Retinal pigment epithelial cell (primary cell): ENCODE data around the gene LRP8.
A peak's percentile ranks its signal among the peaks of the same experiment; 100 is the strongest.

Experiments used
- DNase-seq: peaks from one replicate; pipeline ENCODE4 v3.0.0-alpha.2; 2010; ENCODE audit warnings: low read depth
- H3K4me3 ChIP-seq: 2 replicates; pipeline ENCODE4 v1.5.1; 2011; ENCODE audit warnings: mild to moderate bottlenecking, low read length, control low read depth, moderate library complexity
- TF ChIP-seq, protein P1 (sequence below): conservative IDR thresholded peaks from 2 replicates; pipeline ENCODE4 v1.5.1; 2011; ENCODE audit warnings: low read depth, low read length, control low read depth, inconsistent platforms

The LRP8 gene

DNA sequence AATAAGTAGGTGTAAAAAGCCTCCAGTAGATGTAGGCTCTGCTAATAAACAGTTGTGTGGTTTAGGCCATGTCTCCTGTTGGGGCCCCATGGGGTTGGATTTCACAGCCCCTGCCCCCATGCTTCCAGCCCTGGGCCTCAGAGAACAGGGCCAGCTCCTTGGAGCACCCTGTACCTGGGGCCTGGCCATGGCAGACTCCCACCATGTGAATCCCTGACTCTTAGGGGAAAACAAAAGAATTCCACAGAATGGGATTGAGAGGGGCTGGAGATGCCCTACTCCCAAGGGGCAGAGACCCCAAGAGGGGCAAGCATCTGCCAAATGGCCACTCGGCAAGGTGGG, 11.5 kb downstream of the LRP8 start:
- TF ChIP-seq, protein P1, sequence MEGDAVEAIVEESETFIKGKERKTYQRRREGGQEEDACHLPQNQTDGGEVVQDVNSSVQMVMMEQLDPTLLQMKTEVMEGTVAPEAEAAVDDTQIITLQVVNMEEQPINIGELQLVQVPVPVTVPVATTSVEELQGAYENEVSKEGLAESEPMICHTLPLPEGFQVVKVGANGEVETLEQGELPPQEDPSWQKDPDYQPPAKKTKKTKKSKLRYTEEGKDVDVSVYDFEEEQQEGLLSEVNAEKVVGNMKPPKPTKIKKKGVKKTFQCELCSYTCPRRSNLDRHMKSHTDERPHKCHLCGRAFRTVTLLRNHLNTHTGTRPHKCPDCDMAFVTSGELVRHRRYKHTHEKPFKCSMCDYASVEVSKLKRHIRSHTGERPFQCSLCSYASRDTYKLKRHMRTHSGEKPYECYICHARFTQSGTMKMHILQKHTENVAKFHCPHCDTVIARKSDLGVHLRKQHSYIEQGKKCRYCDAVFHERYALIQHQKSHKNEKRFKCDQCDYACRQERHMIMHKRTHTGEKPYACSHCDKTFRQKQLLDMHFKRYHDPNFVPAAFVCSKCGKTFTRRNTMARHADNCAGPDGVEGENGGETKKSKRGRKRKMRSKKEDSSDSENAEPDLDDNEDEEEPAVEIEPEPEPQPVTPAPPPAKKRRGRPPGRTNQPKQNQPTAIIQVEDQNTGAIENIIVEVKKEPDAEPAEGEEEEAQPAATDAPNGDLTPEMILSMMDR: no peak
- no peak overlapping the region for H3K4me3 ChIP-seq
- no peak for DNase-seq

DNA sequence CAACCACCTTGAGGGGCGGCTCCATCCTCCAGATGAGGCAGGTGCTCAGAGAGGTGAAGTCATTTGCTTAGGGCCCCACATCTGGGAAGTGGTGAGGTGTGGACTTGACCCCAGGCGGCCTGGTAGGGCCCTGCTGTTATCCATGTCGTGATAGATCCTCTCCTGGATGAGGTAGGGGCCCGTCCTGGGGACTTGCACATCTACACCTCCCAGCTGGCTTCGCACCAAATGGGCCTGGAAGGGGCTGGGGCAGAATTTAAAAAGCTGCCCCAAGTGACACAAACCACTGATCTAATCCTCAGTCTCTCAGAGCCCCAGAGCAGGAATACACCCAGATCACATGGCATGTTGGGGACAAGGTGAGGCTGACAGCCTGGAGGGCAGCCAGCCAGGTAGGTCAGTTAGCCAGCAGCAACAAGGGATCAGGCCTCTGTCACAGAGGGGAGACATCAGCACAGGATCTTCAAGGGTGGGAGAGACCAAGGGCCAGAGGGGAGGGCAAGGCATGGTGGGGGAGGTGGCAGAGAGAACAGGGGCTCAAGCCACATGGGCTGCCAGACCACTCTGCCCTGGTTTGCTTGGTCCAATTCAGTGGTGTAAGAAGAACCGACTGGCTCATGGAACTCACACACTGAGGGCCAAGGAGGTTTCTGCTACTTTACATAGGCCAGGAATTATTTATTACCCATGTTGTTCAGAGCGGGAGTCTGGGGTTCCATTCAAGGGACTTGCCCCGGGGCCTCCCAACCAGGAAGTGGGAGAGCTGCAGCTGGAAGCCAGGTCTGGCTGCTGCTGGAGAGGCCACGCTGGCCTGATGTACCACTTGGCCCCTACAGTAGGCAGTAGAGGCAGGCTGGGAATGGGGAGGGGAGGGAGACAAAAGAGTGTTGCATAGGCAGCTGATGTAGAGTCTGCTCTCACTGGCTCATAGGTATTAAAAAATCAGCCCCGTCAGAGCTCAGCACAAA, 12.1 kb downstream of the LRP8 start:
- no peak for DNase-seq
- TF ChIP-seq, protein P1: peak; percentile 40
- H3K4me3 ChIP-seq: no peak overlapping the region

DNA sequence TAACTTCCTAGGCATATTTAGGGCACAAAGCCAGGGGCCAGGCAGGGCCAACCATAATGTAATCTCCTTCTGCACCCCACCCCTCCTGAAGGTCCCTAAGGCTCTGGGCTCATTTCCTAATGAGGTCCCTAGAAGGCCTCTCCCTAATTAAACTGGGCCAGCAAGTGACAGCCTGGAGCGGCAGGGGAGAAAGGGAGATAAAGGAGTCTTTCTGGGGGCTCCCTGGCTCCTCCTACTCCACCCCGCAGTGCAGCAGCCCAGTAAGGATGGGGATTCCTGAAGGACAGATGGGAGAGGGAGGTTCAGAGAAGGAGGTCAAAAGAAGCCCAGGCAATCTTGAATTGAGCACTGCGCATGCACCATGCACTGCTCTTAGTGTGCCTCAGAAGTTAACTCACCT, 12.8 kb downstream of the LRP8 start:
- H3K4me3 ChIP-seq: no peak overlapping the region
- TF ChIP-seq, protein P1: no peak
- DNase-seq: no peak

DNA sequence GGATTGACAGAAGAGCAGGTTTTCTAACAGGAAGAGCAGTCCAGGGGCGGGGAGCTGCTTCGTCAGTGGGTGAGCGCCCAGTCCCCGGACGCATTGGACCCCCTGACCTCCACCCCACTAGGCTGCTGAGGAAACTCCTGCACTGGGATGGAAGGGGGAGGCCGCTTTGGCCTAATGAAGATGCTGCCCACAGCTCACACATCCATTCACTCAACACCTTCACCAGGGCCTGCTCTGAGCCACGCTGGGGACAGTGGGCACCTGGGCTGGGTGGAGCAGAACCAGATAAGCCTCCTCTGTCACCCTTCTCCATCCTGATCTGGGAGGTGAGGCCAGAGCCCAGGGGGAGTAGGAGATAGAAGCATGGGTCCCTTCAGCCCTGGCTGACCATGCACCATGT, 13.3 kb downstream of the LRP8 start:
- DNase-seq: no peak
- TF ChIP-seq, protein P1: no peak
- H3K4me3 ChIP-seq: no peak overlapping the region

DNA sequence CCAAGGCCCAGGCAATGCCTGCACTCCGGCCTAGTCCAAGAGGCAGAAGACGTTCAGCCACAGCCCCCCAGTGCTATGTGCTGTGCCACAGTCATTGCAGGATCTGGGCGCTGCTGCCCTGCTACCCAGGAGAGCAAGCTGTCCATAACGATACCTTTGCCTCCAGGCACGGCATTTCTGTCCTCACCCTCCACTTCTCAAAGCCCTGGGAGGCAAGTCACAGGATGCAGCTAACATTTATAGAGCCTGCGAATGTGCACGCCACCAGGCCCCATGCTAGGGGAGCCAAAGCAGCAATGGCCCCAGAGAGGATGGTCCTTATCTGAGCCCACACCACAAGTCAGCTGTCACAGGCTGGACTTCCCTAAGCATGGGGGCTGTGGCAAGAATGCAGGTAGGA, 13.8 kb downstream of the LRP8 start:
- H3K4me3 ChIP-seq: no peak overlapping the region
- TF ChIP-seq, protein P1: no peak
- no peak for DNase-seq

DNA sequence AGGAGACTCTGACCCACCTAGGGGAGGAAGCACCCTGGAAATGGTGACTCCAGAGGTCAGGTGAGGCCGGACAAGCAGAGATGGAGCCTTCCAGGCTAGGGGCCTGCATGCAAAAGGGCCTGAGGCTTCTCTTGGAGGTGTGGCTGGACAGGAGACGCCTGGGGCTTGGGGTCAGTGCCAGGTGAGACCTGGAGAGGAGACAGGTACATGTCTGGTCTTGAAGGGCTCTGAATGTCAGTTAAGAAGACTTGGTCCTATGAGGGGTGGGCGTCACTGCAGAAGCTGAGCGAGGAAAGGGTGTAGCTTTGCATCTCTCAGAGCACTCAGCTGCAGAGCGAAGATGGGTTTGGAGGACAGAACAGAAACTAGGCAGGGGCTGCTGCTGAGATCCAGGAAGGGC, 14.3 kb downstream of the LRP8 start:
- DNase-seq: no peak
- no peak overlapping the region for H3K4me3 ChIP-seq
- TF ChIP-seq, protein P1: no peak

DNA sequence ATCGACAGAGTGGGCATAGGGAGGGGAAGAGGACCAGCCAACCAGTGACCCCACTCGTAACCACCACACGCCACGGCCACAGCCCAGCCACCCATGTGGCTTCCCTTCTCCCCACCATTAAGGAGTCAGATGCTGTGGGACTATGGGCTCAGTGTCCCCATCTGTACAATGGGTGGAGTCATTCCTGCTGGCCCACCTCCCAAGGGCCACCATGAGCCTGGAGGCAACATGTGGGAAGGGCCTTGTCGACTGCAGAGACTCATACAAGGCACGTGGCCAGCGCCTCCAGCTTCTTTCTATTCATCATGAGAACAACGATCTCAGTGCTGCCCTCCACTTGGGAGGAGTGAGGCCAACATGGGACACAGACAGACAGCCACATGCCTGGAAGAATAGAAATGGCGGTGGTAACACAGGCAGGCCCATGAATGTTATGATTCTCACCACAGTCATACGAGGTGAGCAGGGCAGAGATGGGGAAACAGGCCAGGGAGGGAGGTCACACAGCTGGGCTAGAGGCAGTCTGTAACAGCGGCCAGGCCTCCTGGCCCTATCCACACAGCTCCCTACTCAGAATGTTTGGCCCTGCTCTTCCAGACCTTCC, 16.1 kb downstream of the LRP8 start:
- no peak overlapping the region for H3K4me3 ChIP-seq
- TF ChIP-seq, protein P1: no peak
- DNase-seq: no peak
